Activated CD8-positive, alpha-beta memory T cell treated with anti-CD3 and anti-CD28 coated beads, Interleukin-2, amount 50 U/mL, for 24 hours (primary cell): ENCODE results near the gene CFAP61.
"Not testable (repeated sequence)": the region's sequence is repeated elsewhere in the genome, so short reads cannot be mapped to it uniquely, and the experiment has no call there.

Experiments
- DNase-seq: peaks from one replicate; pipeline ENCODE4 v3.0.0-alpha.2; 2020; ENCODE audit errors: extremely low read depth

The CFAP61 gene, protein sequence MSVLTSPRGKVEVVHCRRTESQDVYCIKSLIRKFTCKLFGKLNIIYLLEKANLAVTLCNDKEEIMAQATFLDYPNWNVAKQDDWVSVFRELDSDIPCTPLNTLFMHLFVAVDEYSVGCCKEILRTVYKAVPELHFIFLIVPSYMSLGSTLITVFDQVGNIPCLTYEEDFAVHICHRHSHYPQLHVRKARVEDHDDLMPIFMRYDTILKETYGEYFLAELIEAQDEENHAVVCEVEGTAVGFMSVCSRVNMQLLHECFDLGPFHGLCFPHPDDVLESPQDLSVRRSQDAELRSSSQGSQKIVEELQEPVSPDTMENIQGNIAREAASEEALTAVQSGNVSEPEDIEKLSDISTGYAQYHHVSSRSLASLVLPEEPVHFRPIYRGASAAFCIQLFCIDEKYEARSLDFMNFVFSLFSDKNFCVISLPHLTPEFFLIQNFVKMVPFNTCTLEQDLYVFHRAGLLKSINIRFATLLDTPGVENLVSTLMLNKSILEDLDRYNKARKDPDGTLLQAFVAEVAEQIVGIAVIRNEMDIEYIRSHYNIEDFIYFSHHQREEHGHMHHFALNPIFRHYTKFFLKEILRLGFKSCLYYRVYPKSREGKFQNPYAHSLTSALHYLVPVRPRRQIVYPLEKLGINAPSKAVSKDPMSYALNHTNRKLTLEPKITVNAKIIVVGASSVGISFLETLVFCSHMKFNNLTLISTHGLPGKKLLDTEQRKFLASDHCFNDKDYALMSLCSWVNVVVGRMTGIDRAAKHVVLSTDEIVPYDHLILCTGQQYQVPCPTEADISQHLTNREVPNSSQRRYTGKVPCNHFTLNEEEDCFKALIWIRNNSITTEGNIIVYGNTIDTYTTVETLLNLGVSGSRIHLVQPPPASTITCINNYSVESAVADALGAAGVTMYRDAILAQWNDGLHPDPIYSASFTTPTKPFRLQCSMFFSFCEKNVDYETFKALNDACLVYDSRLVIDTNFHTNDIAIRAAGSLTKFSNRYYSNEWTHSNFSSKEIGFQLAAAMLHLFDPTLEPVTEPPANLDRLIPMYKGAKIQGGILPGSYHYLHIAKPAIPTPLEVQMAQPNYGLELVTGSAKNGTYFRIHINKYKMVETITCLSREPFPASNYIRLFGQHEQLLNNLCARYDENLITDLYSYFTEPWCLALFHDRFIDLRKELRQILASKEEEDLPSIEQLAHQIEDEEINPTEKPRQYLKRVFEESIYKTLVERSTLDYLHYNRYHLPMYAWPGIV

DNA sequence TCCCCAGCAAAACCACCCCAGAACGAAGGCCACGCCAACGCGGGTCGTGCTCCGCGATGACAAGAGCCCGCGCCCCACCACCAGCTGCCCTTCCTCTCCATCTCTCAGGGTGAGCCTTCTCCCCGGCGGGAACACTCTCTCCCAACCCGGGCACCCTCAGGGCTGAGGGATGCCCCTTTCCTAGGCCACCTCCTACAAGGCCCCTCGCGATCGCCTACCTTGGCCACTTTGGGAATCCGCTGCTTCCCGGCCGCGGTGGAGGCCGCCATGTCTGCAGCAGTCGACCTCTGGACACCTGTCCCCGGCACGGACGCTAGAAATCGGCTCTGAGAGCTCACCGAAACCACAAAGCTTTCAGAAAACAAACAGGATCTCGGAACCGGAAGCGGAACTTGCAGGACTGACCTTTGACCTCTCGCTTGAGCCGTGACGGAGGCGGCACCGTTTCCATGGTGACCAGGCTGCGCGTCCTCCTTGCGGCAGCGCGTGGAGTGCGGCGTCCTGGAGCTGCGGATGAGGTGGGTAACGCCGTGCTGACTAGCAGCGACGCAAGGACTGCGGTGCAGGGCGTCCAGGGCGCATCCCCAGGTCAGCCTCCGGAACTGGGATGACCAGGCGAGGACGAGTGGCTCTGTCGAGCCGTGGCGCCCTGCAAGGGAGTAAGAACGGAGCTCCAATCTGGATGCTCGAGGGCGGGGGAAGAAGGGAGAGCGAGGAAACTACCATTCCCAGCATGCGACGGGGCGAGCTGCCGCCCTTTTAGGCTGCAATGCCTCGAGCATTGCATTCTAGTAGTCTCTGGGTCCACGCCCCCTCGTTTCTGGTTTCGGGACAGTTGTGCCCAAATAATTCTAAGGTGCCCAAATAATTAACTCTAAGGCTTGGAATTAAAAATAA is at the start of gene CFAP61, which contains the start of gene CRNKL1:
Gene CFAP61 (plus strand): TSS at position 459 of the 897 bp plus-strand sequence. CDS start 4,122 bp downstream, outside the sequence.
Gene CRNKL1 (minus strand): TSS at position 393 of the 897 bp plus-strand sequence. CDS start 124 bp downstream, at position 269.
- DNase-seq = peak; percentile 93

GRCh38 chr20:20003031-20003954 is 49.0 kb upstream of the CFAP61 start:
- DNase-seq = no peak

- DNase-seq = not testable (repeated sequence)
Observed at GRCh38 chr20:20003955-20004322, 48.4 kb upstream of the CFAP61 start.

GRCh38 chr20:20005342-20005741 is 47.0 kb upstream of the CFAP61 start:
- DNase-seq = no peak

- no peak for DNase-seq
Observed at GRCh38 chr20:20009784-20010253, 42.5 kb upstream of the CFAP61 start.

DNA sequence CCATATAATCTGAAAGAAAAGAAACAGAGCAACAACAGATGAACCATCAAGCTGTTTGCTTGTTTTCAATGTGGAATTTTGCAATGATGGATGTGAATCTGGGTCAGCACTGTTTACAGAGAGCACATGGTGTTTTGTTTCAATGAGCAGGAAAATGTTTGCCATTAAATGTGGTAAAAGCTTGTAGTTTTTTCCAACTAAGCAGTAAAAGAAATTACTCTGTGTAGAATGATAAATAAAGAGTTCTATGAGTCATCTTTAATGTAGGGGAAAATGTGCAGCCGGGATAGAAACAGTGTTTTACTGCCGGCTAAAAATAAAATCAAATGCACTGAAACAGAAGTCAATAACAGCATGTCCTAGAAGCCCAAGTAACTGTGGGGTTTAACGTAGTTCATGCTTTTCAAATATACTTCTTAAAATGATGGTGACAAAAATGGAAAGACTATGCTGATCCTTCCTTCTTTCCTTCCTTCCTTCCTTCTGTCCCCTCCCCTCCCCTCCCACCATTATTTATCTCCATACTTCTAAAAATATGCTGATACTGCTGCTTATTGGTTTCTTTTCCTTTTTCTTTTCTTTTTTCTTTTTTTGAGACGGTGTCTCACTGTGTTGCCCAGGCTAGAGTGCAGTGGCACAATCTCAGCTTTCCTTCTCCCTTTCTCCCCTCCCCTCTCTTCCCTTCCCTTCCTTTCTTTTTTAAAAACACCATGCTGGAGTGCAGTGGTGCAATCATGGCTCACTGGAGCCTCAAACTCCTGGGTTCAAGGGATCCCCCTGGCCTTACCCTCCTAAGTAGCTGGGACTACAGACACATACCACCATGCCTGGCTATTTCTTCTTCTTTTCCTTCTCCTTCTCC is 41.5 kb upstream of the CFAP61 start:
- no peak for DNase-seq

- DNase-seq = no peak
Observed at GRCh38 chr20:20012541-20012940, 39.8 kb upstream of the CFAP61 start.

DNA sequence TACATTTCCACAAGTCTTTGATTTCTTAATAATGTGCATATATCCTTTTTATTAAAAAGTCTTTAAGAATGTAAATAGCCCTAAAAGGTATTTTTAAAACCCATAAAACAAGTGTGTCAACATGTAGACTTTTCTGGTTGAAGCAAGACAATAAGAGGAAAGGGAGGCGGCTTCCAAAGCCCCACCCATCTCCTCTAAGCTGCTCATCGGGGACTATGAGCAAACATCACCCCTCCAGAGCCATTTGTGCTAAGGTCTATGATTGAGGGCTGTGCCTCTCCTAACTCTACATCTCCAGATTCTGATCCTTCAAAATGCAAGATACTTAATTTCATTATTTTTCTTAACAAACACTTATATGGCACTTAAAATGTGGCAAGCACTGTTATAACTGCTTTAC is 37.7 kb upstream of the CFAP61 start:
- DNase-seq = no peak

- DNase-seq = peak; percentile 81
Observed at GRCh38 chr20:20017001-20017843, 35.1 kb upstream of the CFAP61 start, which contains the start of gene NAA20. TSS of gene NAA20 (plus strand) at chr20:20017362. CDS start at chr20:20017397, 35 bp downstream.

GRCh38 chr20:20017844-20018185 is 34.5 kb upstream of the CFAP61 start:
- DNase-seq = no peak

DNA sequence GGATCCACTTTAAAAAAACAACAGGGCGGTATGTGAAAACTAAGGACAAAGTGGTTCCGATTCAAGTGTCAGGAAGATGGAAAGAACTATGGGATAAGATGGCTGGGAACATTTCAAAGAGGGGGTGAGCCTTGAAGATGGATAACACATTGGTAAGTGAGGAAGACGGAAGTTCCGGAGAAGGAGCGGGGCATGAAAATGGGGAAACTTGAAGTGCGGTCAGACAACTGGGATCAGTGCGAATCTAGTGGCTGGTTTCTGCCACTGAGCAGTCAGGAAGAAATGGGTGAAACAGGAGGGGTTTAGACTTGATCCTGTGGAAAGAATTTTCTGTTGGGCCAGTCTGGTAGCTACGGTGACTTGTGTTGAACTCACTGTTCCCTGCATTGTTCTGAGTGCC is 34.0 kb upstream of the CFAP61 start:
- no peak for DNase-seq

DNA sequence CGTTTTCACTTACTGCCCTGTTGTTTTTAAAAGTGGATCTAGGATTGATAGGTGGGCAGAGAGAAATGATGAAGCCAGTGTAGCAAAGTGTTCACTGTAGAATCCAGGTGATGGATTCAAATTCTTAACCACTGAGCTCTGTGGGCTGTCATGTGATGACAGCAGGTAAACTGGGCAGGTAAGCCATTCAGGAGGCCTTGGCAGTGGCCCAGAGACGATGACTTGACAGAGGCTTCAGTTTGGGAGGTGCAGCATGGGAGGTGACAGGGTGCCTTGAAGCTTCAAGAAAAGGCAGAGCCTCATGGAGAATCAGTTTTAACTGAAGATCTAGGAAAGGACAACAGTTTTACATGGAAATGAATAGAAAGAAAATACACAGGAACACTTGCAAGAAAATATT is 33.2 kb upstream of the CFAP61 start:
- no peak for DNase-seq

DNA sequence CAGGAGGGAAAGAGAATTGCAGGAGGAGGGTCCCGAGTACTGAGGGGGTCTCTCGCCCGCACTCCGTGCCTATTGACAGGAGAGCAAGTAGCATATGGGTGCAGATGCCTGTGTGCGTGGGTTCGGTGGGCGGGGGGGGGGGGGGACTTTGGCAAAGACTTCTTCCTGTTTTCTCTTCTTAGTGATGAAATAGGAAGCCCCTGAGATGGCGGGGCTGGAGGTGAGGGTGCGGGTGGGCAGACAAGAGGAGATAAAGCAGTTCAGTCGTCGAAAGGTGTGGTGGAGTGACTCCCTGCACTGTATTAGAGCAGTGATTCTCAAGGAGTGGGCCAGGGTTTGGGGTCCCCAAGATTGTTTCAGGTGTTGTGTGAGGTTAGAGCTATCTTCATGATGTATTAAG is 31.4 kb upstream of the CFAP61 start:
- no peak for DNase-seq

GRCh38 chr20:20021835-20022234 is 30.5 kb upstream of the CFAP61 start:
- DNase-seq = no peak

GRCh38 chr20:20022498-20022897 is 29.8 kb upstream of the CFAP61 start:
- DNase-seq = no peak

- DNase-seq = no peak
Observed at GRCh38 chr20:20023395-20023794, 28.9 kb upstream of the CFAP61 start.

DNA sequence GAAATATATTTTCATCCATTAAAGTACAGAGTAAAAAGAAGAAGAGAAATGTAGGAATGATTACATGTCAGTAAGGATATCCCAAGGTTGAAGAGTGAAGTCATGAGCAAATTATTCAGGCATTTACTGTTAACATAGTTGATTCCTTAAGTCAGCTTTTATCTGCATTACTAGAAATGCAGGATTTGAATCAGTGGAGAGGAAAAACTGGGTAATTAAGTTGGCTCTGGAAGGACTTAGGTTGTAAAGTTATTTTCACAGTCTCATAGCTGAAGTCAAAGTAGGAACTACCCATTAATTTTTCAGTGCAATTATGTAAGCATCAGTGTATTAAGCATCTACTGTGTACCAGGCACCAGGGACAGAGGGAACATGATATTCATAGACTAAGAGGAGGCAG is 27.4 kb upstream of the CFAP61 start:
- DNase-seq = no peak

GRCh38 chr20:20027284-20027683 is 25.0 kb upstream of the CFAP61 start:
- DNase-seq = no peak
